KMS-11 (cell line): ENCODE data around the gene TSPOAP1.

ENCODE experiments used
- H2AFZ ChIP-seq: fragments of 200-600 bp; sonication (generic); 2 replicates; pipeline ENCODE4 v1.6.1; 2016; ENCODE audit warnings: antibody characterized with exemption, mixed run types, low read depth
- H3K27ac ChIP-seq: fragments of 200-600 bp; sonication (generic); 2 replicates; pipeline ENCODE4 v1.6.1; 2016; ENCODE audit warnings: mild to moderate bottlenecking, mixed run types
- H3K27me3 ChIP-seq: fragments of 200-600 bp; sonication (generic); 2 replicates; pipeline ENCODE4 v1.6.1; 2017; ENCODE audit warnings: mild to moderate bottlenecking, low read depth, mixed run types, moderate library complexity; ENCODE audit not compliant: insufficient read depth
- H3K36me3 ChIP-seq: fragments of 200-600 bp; sonication (generic); 2 replicates; pipeline ENCODE4 v1.6.1; 2017; ENCODE audit warnings: mild to moderate bottlenecking, mixed run types; ENCODE audit not compliant: insufficient read depth
- H3K4me1 ChIP-seq: fragments of 200-600 bp; sonication (generic); 2 replicates; pipeline ENCODE4 v1.6.1; 2016; ENCODE audit warnings: mild to moderate bottlenecking, low read depth, mixed run types; ENCODE audit not compliant: poor library complexity, severe bottlenecking
- H3K4me2 ChIP-seq: fragments of 200-600 bp; sonication (generic); 2 replicates; pipeline ENCODE4 v1.7.0; 2016; ENCODE audit warnings: mild to moderate bottlenecking, mixed run types
- H3K4me3 ChIP-seq: fragments of 200-600 bp; sonication (generic); IDR thresholded peaks from 2 replicates; pipeline ENCODE4 v1.6.1; 2017; ENCODE audit warnings: low read depth, low read length, mixed read lengths; ENCODE audit not compliant: insufficient read depth
- H3K79me2 ChIP-seq: fragments of 200-600 bp; sonication (generic); 2 replicates; pipeline ENCODE4 v1.6.1; 2016; ENCODE audit warnings: low read depth, mixed run types; ENCODE audit not compliant: insufficient read depth
- H3K9ac ChIP-seq: fragments of 200-600 bp; sonication (generic); 2 replicates; pipeline ENCODE4 v1.6.1; 2016; ENCODE audit warnings: mild to moderate bottlenecking, mixed run types
- H4K20me1 ChIP-seq: fragments of 200-600 bp; sonication (generic); 2 replicates; pipeline ENCODE4 v1.6.1; 2016; ENCODE audit warnings: mild to moderate bottlenecking, mixed run types; ENCODE audit not compliant: insufficient read depth
- TF ChIP-seq, protein P1 (sequence below): fragments of 200-600 bp; sonication (generic); conservative IDR thresholded peaks from 2 replicates; pipeline ENCODE4 v1.6.1; 2017; ENCODE audit warnings: low read depth, mild to moderate bottlenecking, antibody characterized with exemption, low read length, moderate library complexity, mixed read lengths

The TSPOAP1 gene

GRCh38 chr17:58267347-58268324 is 61.0 kb downstream of the TSPOAP1 start:
- H3K4me1 ChIP-seq: peaks cover 6% of the 10 kb centered on the region

DNA sequence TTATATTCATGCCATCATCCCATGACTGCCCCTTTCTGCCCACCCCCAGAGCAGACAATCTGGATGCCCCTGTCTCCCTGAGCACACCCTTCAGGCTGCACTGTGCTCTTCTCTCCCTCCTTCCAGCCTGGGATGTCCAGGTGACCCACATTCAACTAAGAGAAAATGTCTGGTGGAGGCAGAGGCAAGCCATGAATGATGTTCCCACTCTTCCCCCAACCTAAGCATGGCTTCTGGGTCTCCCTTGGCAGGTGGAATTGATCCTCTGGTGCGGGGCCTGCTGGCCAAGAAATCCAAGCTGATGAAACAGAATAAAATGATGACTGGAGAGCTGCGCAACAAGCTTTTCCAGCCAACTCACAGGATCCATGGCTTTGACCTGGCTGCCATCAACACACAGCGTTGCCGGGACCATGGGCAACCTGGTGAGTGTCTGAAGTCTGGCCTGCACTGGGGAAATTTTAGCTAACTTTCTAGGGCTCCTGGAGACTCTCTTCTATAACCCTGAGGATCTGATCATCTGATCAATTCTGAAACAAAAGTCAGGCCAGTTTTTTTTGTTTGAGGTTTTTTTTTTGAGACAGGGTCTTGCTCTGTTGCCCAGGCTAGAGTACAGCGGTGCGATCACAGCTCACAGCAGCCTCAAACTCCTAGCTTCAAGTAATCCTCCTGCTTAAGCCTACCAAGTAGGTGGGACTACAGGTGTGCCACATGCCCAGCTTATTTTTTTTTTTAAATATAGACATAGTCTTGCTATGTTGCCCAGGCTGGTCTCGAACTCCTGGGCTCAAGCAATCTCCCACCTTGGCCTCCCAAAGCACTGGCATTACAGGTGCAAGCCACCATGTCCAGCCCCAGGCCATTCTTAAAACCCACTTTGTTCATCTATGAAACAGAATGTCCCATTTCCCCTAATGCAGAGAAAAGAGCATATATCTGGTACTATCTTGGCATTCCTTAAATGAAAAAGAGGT is 62.4 kb downstream of the TSPOAP1 start:
- Histone ChIP-seq H3K36me3 (no peaks in the 10 kb centered on the region), H4K20me1 (no peaks in the 10 kb centered on the region), H3K27ac (no peak overlapping the region), H3K4me1 (peaks cover 6% of the 10 kb centered on the region), H3K9ac (no peak overlapping the region), H3K4me3 (no peak overlapping the region), H3K4me2 (no peak overlapping the region), H2AFZ (no peak overlapping the region), H3K79me2 (no peaks in the 10 kb centered on the region), H3K27me3 (no peaks in the 10 kb centered on the region)
- TF ChIP-seq, protein P1, sequence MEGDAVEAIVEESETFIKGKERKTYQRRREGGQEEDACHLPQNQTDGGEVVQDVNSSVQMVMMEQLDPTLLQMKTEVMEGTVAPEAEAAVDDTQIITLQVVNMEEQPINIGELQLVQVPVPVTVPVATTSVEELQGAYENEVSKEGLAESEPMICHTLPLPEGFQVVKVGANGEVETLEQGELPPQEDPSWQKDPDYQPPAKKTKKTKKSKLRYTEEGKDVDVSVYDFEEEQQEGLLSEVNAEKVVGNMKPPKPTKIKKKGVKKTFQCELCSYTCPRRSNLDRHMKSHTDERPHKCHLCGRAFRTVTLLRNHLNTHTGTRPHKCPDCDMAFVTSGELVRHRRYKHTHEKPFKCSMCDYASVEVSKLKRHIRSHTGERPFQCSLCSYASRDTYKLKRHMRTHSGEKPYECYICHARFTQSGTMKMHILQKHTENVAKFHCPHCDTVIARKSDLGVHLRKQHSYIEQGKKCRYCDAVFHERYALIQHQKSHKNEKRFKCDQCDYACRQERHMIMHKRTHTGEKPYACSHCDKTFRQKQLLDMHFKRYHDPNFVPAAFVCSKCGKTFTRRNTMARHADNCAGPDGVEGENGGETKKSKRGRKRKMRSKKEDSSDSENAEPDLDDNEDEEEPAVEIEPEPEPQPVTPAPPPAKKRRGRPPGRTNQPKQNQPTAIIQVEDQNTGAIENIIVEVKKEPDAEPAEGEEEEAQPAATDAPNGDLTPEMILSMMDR: no peak

More at GRCh38 chr17:58267347-58268324, 61.0 kb downstream of the TSPOAP1 start:
- Histone ChIP-seq H2AFZ (no peak overlapping the region), H3K4me2 (no peak overlapping the region), H3K27ac (no peak overlapping the region), H3K27me3 (no peaks in the 10 kb centered on the region), H3K9ac (no peak overlapping the region), H3K79me2 (no peaks in the 10 kb centered on the region), H4K20me1 (no peaks in the 10 kb centered on the region), H3K36me3 (no peaks in the 10 kb centered on the region), H3K4me3 (no peak overlapping the region)
- TF ChIP-seq, protein P1: no peak

GRCh38 chr17:58265271-58265670 is 63.3 kb downstream of the TSPOAP1 start:
- TF ChIP-seq, protein P1: no peak
- Histone ChIP-seq H3K36me3 (no peaks in the 10 kb centered on the region), H4K20me1 (no peaks in the 10 kb centered on the region), H2AFZ (no peak overlapping the region), H3K4me3 (no peak overlapping the region), H3K27ac (no peak overlapping the region), H3K9ac (no peak overlapping the region), H3K4me1 (peaks cover 6% of the 10 kb centered on the region), H3K4me2 (no peak overlapping the region), H3K79me2 (no peaks in the 10 kb centered on the region), H3K27me3 (no peaks in the 10 kb centered on the region)

DNA sequence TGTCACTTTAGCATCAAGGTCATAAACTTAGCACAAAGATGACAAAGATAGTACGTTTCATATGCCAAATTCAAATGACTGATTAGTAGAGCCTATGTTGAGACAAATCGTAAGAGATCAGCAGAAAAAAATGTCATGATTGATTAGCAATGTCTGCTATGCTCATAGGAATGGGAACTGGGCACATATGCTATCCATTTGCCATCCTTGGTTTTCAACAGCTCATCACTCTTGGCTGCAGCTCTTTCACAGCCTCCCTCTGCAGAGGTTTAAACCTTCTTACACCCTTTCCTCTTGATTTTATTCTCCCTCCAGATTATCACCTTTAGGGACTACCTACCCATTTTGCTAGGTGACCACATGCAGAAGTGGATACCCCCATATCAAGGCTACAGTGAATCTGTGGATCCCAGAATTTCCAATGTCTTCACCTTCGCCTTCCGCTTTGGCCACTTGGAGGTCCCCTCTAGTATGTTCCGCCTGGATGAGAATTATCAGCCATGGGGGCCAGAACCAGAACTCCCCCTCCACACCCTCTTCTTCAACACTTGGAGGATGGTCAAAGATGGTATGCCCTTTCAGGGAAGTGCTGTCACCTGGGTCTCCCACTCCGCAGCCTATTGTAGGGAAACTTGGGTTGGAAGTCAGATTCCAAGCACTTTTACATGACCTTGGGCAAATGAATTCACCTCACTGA is 64.0 kb downstream of the TSPOAP1 start:
- Histone ChIP-seq H3K79me2 (no peaks in the 10 kb centered on the region), H3K36me3 (no peaks in the 10 kb centered on the region), H3K27ac (no peak overlapping the region), H4K20me1 (no peaks in the 10 kb centered on the region), H3K4me3 (no peak overlapping the region), H3K4me1 (peaks cover 6% of the 10 kb centered on the region), H2AFZ (no peak overlapping the region), H3K4me2 (no peak overlapping the region), H3K27me3 (no peaks in the 10 kb centered on the region), H3K9ac (no peak overlapping the region)
- TF ChIP-seq, protein P1: no peak
